HG02973 (cell line): ENCODE data around the gene SCGB1C1.
A peak's percentile ranks its signal among the peaks of the same experiment; 100 is the strongest.

ENCODE experiments used
- ATAC-seq: cut with Tn5 transposase; IDR thresholded peaks from one replicate; pipeline ENCODE4 v1.9.1; 2021; ENCODE audit warnings: moderate library complexity; ENCODE audit not compliant: unreplicated experiment

SCGB1C1 gene

DNA sequence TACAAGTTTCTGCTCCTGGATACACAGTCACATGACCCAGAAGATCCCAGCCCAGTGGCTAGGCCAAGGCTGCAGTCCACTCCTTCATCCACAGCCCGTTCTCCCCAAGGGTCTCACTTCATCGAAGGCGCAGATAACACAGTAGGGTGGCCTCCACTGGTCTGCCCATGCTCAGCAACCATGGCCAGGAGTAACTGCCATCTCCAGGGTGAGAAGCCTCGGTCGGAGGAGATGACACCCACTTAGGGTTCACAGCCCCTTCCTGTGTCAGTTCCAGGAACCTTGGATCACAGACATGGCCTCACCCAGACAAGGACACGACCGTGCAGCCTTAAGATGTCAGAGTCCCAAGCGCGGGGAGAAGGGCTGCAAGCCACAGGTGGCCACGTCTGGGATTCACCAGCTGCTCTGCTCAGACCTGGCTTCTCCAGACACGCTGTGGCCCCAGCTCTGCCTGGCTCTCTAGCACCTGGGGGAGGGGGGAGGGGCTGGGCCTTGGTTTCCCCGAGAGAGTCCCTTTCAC, 11.8 kb downstream of the SCGB1C1 start:
- ATAC-seq = no peak

DNA sequence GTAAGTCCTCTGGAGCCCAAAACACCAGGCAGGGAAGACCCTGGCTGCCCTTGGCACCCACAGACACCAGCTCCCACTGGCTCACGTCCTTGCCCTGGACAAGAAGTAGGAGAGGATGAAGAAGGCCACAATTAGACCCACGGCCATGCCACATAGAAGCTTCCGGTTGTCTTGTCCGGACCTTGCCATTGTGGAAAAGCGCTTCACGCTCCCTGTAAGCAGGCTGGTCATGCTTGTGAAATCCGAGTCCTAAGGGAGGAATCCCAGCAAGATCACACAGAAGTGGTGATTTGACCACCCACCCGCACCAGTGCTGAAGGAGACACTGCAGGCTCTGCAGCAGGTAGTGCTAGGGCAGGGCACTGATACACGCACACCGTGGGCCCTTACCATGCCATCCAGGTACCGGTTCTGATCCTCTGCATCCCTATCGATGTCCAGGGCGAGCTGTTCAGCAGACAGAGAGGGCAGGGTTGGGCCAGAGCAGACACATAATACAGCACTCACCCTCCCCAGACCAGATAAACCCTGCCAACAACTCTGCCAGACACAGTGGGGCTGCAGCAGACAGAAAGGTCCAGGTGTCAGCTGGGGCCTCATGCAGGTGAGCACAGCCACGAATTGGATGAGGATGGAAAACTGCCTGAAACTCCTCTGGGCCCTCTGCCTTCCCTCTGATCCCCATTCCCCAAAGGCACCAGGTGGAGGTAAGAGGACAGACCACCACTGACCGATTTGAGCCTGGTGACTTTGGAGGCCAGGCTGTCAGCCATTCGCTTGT, 12.5 kb downstream of the SCGB1C1 start:
- ATAC-seq = no peak

DNA sequence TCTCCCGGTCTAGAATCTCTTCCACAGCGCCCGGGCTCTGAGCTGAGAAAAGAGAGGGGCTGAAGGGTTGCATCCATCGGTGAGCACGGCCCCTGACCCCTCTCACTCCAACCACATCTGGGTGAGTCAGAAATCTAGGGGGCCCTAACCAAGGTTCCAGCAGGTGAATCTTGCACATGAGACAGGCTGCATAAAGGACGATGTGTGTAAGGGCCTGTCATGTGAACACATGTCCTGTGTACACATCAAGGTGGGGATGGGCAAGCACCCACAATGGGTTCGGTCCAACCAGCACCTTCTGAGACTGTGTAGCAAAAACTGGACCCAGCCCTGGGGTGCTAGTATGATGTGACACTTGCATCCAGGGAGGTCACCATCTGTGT, 13.1 kb downstream of the SCGB1C1 start:
- no peak for ATAC-seq

DNA sequence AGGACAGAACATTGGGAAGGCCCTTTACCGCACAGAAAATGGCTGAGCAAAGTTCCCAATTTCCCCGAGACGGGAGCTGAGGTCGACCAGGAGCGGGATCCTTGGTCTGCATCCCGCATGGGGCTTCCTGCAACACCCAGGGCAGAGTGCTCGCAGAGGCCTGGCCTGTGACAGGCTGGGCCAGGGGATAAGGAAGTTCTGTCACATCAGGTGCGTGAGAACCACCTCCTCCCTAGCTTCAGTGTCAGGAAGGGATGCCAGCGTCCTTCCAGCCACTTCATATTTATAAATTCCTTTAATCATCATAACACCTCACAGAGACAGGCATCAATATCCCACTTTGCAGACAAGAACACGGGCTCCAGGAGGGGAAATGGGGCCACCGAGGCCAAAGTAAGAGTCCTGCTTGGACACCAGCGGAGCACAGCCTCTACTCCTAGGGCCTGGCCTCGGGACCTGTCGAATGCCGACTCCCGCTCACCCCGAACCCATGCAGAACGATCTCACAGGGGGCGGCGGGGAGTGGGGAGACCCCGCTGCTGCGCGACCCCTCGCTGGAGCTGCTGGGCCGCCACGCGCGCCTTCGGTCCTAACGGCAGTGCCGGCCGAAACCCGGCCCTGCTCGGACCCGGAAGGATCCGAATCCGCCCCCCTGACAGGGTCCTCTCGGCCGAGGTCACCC, 13.8 kb downstream of the SCGB1C1 start:
- ATAC-seq = peak; percentile 1

DNA sequence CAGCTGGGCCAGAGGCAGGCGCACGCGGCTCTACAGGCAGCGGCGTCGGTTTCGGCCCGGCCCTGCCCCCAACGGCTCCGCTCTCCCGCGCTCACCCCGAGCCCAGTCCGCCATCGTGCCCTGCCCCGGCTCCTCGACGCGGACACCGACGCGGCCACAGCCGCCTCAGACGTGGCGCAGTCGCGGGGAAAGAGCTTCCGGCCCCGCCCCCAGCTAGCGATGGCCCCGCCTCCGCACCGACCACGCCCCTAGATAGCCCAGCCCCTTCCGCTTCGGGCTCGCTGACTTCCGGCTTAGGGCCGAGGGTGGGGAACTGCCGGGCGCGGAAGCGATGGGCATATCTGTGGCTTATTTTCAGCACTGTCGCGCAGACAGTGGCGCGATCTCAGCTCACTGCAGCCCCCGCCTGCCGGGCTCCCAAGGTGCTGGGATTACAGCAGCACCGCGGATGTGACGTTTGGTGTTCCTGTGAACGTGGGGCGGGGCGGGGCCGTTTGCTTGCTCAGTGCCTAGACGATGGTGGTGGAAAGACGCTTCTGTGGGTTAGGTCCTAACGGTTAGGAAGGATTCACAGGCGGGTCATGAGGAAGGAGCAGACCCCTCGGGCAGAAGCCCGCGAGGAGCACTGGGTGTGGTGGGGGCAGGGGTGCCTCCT, 14.5 kb downstream of the SCGB1C1 start, which contains the start of the genes BET1L and RIC8A:
Gene BET1L (minus strand): TSS at position 192 of the 655 bp plus-strand sequence. CDS start 78 bp downstream, at position 114.
Gene RIC8A (plus strand): TSS at position 501 of the 655 bp plus-strand sequence. CDS start 1,147 bp downstream, outside the sequence.
- peak; percentile 68 for ATAC-seq

DNA sequence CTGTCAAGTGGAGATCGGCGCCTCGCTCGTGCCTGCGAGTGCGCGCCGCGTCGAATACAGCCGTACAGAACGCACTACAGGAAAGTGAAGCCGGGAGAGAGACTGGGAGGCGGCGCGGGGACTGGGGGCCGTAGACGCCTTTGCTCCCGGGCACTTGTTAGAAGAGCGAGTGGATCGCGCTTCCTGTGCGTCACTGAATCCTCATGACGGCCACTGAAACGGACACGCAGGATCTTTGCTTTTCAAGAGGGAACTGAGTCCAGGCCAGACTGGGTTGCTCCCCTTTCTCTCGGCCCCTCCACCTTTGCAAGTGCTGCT, 14.9 kb downstream of the SCGB1C1 start:
- no peak for ATAC-seq

DNA sequence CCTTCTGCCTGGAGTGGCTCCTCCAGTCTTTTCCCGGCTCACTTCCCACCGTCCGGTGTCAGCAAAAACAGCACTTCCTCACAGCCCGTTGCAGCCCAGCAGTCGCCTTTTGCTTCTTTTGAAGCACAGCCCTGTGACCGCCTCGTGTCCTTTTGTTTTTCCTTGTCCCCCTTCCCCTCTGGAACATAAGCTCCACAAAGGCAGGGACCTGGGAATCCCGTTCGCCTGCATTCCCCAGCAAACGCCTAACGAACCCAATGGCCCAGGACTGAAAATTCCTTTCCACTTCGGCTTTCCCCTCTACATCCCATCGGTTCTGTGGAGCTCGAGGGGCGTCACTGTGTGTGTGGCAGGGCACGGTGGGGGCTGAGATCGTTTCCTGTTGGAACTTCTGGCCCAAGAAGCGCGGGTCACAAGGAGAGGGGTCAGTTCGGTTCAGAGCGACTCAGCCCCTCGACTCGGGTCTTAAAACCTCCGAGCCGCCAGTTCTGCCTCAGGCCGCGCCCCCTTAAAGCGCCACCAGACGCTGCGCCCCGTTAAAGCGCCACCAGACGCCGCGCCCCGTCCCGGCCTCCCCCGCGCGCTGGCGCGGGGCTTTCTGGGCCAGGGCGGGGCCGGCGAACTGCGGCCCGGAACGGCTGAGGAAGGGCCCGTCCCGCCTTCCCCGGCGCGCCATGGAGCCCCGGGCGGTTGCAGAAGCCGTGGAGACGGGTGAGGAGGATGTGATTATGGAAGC, 15.5 kb downstream of the SCGB1C1 start:
- ATAC-seq = no peak

DNA sequence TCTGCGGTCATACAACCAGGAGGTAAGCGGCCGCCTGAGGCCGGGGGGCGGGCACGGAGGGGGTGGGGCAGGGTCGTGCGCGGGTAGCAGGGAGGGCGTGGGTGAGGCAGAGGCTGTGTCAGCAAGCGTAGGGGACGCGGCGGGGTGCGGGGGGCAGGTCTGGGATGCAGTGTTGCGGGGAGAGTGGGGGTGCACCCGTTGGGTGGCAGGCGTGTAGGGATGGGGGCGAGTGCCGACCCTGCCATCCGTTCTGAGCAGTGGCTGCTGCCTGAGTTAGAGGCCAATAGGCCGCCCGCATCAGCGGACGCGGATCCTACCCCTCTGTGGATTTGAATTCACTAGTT, 16.0 kb downstream of the SCGB1C1 start:
- ATAC-seq = no peak

DNA sequence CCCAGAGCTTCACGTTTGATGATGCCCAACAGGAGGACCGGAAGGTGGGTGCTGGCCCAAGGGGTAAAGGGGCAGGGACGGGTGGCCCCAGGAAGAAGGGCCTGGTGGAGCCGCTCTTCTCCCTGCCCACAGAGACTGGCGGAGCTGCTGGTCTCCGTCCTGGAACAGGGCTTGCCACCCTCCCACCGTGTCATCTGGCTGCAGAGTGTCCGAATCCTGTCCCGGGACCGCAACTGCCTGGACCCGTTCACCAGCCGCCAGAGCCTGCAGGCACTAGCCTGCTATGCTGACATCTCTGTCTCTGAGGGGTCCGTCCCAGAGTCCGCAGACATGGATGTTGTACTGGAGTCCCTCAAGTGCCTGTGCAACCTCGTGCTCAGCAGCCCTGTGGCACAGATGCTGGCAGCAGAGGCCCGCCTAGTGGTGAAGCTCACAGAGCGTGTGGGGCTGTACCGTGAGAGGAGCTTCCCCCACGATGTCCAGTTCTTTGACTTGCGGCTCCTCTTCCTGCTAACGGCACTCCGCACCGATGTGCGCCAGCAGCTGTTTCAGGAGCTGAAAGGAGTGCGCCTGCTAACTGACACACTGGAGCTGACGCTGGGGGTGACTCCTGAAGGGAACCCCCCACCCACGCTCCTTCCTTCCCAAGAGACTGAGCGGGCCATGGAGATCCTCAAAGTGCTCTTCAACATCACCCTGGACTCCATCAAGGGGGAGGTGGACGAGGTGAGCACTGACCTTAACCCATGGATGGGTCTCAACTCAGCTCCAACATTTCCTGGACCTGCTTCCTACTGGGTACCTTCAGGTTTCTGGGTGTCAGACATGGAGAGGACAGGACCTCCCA, 16.6 kb downstream of the SCGB1C1 start:
- ATAC-seq = no peak

DNA sequence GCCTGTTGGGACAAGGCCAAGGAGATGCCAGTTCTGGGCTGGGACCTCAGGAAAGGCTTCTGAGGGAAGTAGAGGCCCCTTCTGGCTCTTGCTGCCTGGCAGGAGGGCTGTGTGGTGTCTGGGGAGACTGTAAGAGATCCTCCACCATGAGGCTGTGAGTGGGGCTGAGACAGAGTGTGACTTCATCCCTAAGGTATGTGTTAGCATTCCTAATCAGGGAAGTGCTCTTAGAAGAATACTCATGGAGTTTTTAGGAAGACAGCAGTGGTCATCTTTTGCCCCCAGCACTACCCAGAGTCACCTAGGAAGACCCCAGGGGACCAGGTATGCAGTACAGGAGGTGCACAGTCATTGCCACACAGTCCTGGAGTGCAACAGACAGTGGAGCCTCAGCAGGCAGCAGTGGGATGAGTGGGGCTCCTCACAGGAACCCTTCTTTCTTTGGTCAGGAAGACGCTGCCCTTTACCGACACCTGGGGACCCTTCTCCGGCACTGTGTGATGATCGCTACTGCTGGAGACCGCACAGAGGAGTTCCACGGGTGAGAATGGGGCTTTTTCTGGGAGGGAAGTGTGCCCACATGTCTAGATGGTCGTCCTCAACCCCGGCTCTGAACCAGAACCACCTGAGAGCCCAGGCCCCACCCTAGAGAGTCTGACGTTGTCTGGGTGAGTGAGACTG, 17.4 kb downstream of the SCGB1C1 start:
- no peak for ATAC-seq

DNA sequence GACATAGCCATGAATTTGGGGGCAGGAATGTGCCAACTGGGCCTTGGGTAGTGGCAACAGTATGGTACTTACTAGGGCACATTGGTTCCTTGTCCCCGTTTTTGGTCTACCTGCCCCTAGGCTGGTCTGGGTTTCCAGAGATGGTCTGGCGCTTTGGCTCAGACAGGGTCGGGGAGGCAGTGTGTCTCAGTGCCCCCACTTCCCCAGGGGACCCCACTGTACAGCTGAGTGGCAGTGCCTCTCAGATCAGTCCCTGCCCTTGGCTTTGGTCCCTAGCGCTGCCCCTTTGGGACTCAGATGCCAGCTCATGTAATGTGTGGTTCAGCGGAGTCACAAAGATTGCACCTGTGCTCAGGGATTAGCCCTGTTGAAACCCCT, 17.9 kb downstream of the SCGB1C1 start:
- no peak for ATAC-seq

DNA sequence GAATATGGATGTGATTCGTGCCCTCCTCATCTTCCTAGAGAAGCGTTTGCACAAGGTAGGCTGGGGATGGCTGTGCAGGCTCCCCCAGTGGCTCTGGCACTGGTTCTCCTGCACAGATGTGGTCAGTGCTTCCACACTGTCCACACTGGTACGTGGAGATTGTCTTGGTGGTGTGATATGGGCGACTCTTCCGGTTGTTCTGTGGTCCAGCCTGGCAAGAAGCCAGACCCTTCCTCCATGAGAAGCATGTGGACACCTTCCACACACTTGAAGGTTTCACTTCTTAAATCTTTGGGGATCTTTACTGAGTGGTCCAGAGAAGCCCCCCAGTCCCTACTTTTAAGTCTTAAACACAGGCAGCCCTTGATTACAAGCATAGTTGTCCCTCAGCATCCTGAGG, 18.4 kb downstream of the SCGB1C1 start:
- no peak for ATAC-seq

DNA sequence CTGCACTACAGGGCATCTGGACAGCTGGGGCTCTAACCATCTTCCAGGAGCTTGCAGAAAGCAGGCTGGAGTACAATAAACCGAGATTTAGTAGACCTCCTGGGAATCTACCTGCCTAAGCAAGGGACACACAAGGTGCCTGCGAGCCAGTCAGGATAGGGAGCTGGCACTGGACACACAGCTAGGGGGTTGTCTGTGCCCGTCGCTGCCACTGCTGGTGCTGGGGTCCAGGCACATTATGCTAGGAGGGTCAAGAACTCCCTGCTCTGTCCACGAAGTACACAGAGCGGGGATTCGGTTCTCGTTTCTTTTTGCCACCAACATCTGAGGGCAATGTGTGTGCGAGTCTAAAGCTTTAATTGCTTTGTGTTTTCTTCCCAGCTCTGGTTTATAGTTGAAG, 18.9 kb downstream of the SCGB1C1 start:
- no peak for ATAC-seq

DNA sequence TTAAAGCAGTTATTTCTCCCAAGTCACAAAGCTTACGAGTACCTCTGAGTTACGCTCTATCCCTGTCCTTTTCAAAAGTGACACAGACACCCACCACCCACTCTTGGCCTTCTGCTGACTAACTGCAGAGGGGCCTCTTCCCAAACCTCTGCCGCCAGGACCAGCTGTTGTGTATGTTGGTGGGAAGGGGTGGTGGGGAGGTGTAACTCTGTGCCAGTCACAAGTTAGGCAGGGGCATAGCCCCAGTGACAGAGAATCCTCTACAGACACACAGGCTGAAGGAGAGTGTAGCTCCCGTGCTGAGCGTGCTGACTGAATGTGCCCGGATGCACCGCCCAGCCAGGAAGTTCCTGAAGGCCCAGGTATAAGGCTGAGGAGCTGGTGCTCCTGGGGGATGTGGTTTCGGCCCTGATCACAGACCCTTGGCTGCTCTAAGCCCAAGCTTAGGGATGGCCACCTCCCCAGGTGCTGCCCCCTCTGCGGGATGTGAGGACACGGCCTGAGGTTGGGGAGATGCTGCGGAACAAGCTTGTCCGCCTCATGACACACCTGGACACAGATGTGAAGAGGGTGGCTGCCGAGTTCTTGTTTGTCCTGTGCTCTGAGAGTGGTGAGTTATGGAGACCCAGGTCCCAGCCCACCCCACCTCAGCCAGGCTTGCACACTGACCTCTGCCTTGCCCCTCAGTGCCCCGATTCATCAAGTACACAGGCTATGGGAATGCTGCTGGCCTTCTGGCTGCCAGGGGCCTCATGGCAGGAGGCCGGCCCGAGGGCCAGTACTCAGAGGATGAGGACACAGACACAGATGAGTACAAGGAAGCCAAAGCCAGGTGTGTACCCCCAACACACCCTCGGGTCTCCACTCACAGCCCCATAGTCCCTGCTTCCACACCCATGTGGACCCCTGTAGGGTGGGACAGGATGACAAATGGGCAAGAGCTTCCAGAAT, 19.5 kb downstream of the SCGB1C1 start:
- ATAC-seq = no peak

DNA sequence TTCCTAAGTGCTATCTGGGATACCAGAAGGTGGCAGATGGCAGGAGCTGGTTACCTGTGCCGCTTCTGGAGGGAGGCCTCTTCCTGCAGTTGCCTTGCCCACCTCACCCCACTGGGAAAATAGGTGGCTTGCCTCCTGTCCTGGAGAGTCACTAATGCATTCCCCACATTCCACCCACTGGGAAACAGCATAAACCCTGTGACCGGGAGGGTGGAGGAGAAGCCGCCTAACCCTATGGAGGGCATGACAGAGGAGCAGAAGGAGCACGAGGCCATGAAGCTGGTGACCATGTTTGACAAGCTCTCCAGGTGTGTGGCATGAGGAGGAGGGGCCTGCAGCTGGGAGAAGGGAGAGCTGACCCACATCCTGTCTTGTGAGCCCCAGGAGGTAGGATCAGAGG, 20.2 kb downstream of the SCGB1C1 start:
- no peak for ATAC-seq

DNA sequence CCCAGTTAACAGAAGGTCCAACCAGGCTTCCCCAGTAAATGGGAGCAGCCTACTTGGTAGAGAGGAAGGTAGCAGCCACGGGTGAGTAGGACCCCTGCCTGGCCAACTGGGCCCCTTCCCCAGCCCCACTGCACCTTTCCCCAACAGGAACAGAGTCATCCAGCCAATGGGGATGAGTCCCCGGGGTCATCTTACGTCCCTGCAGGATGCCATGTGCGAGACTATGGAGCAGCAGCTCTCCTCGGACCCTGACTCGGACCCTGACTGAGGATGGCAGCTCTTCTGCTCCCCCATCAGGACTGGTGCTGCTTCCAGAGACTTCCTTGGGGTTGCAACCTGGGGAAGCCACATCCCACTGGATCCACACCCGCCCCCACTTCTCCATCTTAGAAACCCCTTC, 21.2 kb downstream of the SCGB1C1 start:
- ATAC-seq = no peak

DNA sequence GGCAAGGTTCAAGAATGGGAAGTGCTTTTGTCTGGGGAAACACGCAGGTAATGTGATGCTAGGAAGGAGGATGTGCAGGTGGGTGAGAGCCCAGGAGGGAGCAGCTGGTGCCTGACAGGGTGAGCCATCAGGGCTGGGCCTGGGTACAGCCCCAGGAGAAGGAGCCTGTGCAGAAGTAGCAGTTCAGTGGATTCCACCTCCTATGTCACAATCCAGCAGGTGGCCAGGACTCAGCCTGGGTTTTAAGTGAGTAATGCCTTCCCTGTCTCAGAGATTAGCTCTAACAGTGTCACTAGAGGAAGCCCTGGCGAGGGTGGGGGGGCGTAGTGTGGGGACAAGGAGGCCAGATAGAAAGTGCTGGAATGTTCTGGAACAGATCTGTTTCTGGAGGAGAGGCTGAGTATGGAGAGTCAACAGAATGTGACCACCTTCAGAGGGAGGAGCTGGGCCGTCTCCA, 22.7 kb downstream of the SCGB1C1 start:
- ATAC-seq = no peak
